Measurements from ENCODE around the gene RYR2.

Gene RYR2

DNA sequence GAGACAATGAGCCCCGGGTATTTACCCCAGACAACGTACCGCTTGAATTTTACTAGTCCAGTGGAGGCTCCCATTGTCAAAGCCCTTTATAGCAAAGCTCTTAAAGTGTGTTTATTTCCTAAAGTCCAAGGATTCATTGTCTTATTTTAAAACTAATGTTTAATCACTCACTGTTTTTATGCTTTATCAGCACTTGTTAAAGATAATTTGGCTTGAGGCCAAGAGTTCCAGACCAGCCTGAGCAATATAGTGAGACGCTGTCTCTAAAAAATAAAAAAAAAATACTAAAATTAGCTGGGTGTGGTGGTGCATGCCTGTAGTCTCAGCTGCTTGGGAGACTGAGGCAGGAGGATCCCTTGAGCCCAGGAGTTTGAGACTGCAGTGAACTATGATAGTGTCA, 202.8 kb downstream of the RYR2 start:
- no peak overlapping the region for H3K4me3 ChIP-seq (ENCODE audit: low read depth, low read length)
- TF ChIP-seq, protein P1, sequence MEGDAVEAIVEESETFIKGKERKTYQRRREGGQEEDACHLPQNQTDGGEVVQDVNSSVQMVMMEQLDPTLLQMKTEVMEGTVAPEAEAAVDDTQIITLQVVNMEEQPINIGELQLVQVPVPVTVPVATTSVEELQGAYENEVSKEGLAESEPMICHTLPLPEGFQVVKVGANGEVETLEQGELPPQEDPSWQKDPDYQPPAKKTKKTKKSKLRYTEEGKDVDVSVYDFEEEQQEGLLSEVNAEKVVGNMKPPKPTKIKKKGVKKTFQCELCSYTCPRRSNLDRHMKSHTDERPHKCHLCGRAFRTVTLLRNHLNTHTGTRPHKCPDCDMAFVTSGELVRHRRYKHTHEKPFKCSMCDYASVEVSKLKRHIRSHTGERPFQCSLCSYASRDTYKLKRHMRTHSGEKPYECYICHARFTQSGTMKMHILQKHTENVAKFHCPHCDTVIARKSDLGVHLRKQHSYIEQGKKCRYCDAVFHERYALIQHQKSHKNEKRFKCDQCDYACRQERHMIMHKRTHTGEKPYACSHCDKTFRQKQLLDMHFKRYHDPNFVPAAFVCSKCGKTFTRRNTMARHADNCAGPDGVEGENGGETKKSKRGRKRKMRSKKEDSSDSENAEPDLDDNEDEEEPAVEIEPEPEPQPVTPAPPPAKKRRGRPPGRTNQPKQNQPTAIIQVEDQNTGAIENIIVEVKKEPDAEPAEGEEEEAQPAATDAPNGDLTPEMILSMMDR (IDR thresholded peaks at IDR 0.05; ENCODE audit: low read depth, low read length): no peak

DNA sequence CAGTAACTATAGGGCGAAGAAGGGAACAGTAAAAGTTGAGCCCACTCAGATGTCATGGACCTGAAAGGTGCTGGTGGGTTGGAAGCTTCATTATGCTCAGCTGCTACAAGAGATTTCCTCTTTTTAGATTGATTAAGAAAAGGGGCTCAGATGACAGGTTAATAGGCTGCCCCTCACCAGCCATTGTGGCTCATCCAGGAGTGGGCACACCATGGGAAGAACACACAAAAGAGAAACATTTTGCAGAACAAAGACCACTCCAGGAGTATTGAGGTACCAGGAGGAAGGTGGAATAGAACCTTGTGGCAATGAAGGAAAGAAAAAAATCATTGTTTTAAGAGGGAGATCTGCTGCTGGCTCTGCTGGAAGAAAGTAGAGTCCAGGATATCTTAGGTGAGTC, 205.5 kb downstream of the RYR2 start:
- TF ChIP-seq, protein P1 (IDR thresholded peaks at IDR 0.05; ENCODE audit: low read depth, low read length): no peak
- H3K4me3 ChIP-seq (ENCODE audit: low read depth, low read length): no peak overlapping the region

DNA sequence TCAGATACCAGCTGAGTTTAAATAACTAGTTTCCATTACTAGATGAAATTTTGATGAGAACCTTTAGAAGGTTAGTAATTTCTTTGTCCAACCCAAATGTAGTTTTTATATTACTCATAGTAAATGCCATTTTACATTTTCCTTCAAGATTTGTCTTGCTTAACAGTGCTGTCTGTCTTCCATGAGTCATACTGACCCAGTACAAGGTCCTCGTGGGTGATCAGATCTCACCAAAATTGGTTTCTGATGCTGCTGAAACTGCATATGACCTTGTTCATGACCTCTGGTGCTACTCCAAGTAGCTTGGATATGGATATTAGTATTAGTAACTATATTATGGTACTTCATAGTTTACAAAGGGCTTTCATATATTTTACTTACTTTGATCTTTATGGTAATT, 207.1 kb downstream of the RYR2 start:
- TF ChIP-seq, protein P1 (IDR thresholded peaks at IDR 0.05; ENCODE audit: low read depth, low read length): no peak
- no peak overlapping the region for H3K4me3 ChIP-seq (ENCODE audit: low read depth, low read length)

DNA sequence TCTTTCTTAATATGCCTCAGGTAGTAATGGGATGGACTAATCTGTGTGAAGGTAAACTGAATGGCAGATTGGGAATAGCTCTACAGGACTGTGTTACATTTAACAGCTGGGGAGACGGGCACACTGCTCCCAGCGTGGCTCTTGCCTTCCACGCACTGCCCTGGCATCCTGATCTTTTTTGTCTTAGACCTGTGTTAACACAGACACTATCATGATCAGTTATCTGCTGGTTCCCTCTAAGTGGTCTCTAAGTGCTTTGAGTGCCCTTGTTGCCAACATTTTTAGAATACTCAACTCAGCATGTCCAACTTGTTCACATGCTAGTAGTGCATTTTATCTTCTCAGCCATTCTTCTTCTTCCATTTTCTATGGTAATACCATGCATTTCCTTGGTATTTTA, 208.1 kb downstream of the RYR2 start:
- H3K4me3 ChIP-seq (ENCODE audit: low read depth, low read length): no peak overlapping the region
- TF ChIP-seq, protein P1 (IDR thresholded peaks at IDR 0.05; ENCODE audit: low read depth, low read length): no peak

DNA sequence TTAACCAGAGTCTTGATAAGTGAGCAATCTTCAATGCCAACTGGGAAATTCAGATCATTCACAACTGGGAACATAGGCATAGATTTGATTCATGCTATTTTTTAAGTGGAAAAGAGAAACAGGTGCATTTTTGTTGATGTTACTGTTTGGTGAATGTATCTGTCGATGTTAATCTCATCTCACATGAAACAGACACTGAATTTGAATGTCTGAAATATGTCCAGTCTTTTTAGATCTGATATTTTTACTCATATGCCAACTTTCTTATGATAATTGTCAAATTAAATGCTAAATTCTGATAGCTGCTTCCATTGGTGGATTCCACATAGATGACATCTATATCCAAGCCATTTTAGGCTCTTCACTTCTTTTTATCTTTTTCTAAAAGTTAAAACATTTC, 213.1 kb downstream of the RYR2 start:
- no peak overlapping the region for H3K4me3 ChIP-seq (ENCODE audit: low read depth, low read length)
- TF ChIP-seq, protein P1 (IDR thresholded peaks at IDR 0.05; ENCODE audit: low read depth, low read length): no peak

DNA sequence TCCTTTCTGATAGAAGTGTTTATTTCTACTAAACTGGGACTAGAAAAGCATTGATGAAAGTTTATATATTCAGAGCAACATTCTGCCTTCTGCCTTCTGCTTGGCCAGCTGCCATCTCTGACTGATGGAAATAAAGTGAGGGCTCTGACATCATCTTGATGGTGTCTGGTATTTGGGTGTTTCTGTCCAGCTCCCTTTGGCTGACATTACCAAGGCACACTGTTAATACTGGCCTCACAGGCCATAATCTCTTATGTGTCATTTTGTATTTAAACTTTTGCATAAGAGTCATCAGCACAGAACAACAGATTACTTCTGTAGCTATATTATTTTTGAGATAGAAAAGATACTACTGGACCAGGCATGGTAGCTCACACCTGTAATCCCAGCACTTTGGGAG, 216.9 kb downstream of the RYR2 start:
- H3K4me3 ChIP-seq (ENCODE audit: low read depth, low read length): no peak overlapping the region
- TF ChIP-seq, protein P1 (IDR thresholded peaks at IDR 0.05; ENCODE audit: low read depth, low read length): no peak

DNA sequence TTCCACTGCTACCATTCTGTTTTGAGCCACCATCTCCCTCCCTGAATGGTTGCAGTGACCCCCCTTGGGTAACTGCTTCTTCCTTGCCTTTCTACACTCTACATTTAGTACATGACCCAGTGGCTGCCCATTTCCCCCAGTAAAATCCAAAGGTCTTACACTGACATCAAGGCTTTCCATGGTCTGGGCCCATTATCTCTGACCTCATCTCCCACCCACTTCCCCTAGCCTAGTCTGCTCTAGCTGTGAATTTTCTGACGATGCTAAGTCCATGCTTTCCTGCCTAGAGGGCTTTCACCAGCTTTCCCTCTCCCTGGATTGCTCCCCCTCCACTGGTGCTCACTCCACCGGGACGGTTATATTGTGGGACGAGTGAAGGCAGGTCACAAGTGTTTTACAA, 219.2 kb downstream of the RYR2 start:
- TF ChIP-seq, protein P1 (IDR thresholded peaks at IDR 0.05; ENCODE audit: low read depth, low read length): no peak
- H3K4me3 ChIP-seq (ENCODE audit: low read depth, low read length): no peak overlapping the region
